NCI-H524 treated with DMSO at 0.1 percent for 48 hours (cell line): ENCODE measurements around the gene ETFBKMT.

Source experiments
- DNase-seq: peaks from one replicate; lab custom pipeline; 2025; lab: John Stamatoyannopoulos, UW

ETFBKMT gene

GRCh38 chr12:31659087-31659942 is at the start of gene ETFBKMT:
ETFBKMT (plus strand) TSS chr12:31659688; CDS start chr12:31661954, 2,266 bp downstream.
- peak; percentile 81 for DNase-seq

GRCh38 chr12:31612819-31613218 is 46.7 kb upstream of the ETFBKMT start:
- no peak for DNase-seq

- no peak for DNase-seq
These were observed 41.1 kb upstream of the ETFBKMT start for GRCh38 chr12:31618228-31619025.

- DNase-seq: no peak
These were observed 39.2 kb upstream of the ETFBKMT start for GRCh38 chr12:31620311-31620710.

- DNase-seq: no peak
These were observed 37.5 kb upstream of the ETFBKMT start for GRCh38 chr12:31622038-31622437.

GRCh38 chr12:31626270-31626995 is 33.1 kb upstream of the ETFBKMT start:
- no peak for DNase-seq

GRCh38 chr12:31627456-31628054 is 31.9 kb upstream of the ETFBKMT start:
- no peak for DNase-seq

- no peak for DNase-seq
These were observed 29.4 kb upstream of the ETFBKMT start for GRCh38 chr12:31629756-31630732.

GRCh38 chr12:31631023-31631724 is 28.3 kb upstream of the ETFBKMT start:
- no peak for DNase-seq

- DNase-seq: no peak
These were observed 27.7 kb upstream of the ETFBKMT start for GRCh38 chr12:31631809-31632208.

GRCh38 chr12:31633464-31633863 is 26.0 kb upstream of the ETFBKMT start:
- no peak for DNase-seq

- DNase-seq: no peak
These were observed 24.9 kb upstream of the ETFBKMT start for GRCh38 chr12:31634620-31635019.

- DNase-seq: no peak
These were observed 17.9 kb upstream of the ETFBKMT start for GRCh38 chr12:31641509-31642090.

- DNase-seq: no peak
These were observed 15.0 kb upstream of the ETFBKMT start for GRCh38 chr12:31644536-31644935.

GRCh38 chr12:31645924-31646323 is 13.6 kb upstream of the ETFBKMT start:
- DNase-seq: no peak

- no peak for DNase-seq
These were observed 12.4 kb upstream of the ETFBKMT start for GRCh38 chr12:31647086-31647491.

GRCh38 chr12:31650918-31651317 is 8.6 kb upstream of the ETFBKMT start:
- DNase-seq: no peak

- DNase-seq: no peak
These were observed 7.5 kb upstream of the ETFBKMT start for GRCh38 chr12:31651893-31652521.

GRCh38 chr12:31655208-31655607 is 4.3 kb upstream of the ETFBKMT start:
- no peak for DNase-seq
